Stimulated activated effector memory CD8-positive, alpha-beta T cell treated with anti-CD3 and anti-CD28 coated beads, Interleukin-12 subunit alpha, Interleukin-12 subunit beta, amount 100 ng/mL, for 72 hours (primary cell): ENCODE data around the gene GOLGA5.
A peak's percentile ranks its signal among the peaks of the same experiment; 100 is the strongest.
"Not testable (repeated sequence)": the region's sequence is repeated elsewhere in the genome, so short reads cannot be mapped to it uniquely, and the experiment has no call there.

ENCODE experiments used
- ATAC-seq: fragments of 150-1000 bp; cut with Tn5 transposase; 2 replicates; pipeline ENCODE4 v1.10.0; 2021
- DNase-seq, 2 donors: peaks; one replicate each; pipeline ENCODE4 v3.0.0; 2021 to 2022; ENCODE audit warnings: low spot score in 2 of 2
- H3K27ac Mint-ChIP-seq: one replicate; pipeline ENCODE4 v1.8.0; 2022; ENCODE audit warnings: mild to moderate bottlenecking, mixed read lengths
- H3K36me3 Mint-ChIP-seq: one replicate; pipeline ENCODE4 v1.8.0; 2022; ENCODE audit warnings: mild to moderate bottlenecking, mixed read lengths
- H3K4me1 Mint-ChIP-seq: one replicate; pipeline ENCODE4 v1.8.0; 2022; ENCODE audit warnings: mixed read lengths
- H3K4me3 Mint-ChIP-seq: one replicate; pipeline ENCODE4 v1.8.0; 2022; ENCODE audit warnings: mild to moderate bottlenecking, mixed read lengths
- H3K9me3 Mint-ChIP-seq: one replicate; pipeline ENCODE4 v1.8.0; 2022; ENCODE audit warnings: mixed read lengths

Gene GOLGA5

GRCh38 chr14:92763666-92764631 lies 30.2 kb upstream of the GOLGA5 start:
- not testable (repeated sequence) for H3K27ac Mint-ChIP-seq, H3K36me3 Mint-ChIP-seq, H3K4me3 Mint-ChIP-seq, ATAC-seq, DNase-seq, H3K9me3 Mint-ChIP-seq
- peaks cover 34% of the 10 kb centered on the region for H3K4me1 Mint-ChIP-seq

- not testable (repeated sequence) for H3K4me3 Mint-ChIP-seq, H3K9me3 Mint-ChIP-seq, H3K36me3 Mint-ChIP-seq
- peak; percentile 26 to 70 for DNase-seq
- Mint-ChIP-seq H3K27ac (peak overlapping the region; percentile 39), H3K4me1 (peaks cover 16% of the 10 kb centered on the region)
- ATAC-seq: peak; percentile 97
Measured at GRCh38 chr14:92768236-92768635, 25.9 kb upstream of the GOLGA5 start.

DNA sequence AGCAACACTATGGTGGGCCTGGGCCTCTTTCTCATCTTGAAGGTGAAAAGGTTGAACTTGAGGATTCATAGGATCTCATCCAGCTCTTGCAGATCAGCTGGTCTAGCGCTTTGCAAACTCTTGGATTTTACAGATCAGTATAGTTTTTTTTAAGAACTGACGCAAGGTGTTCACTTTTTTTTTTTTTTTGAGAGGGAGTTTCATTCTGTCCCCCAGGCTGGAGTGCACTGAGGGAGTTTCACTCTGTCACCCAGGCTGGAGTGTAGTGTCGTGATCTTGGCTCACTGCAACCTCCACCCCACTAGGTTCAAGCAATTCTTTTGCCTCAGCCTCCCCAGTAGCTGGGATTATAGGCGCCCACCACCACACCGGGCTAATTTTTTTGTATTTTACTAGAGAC lies 25.3 kb upstream of the GOLGA5 start:
- DNase-seq (no peak), ATAC-seq (no peak)
- H3K4me1 Mint-ChIP-seq: peaks cover 16% of the 10 kb centered on the region
- no peaks in the 10 kb centered on the region for H3K36me3 Mint-ChIP-seq
- H3K27ac Mint-ChIP-seq: peak overlapping the region; percentile 39
- no peak overlapping the region for H3K4me3 Mint-ChIP-seq
- no peaks in the 10 kb centered on the region for H3K9me3 Mint-ChIP-seq

GRCh38 chr14:92770484-92770883 lies 23.6 kb upstream of the GOLGA5 start:
- H3K4me1 Mint-ChIP-seq: peaks cover 23% of the 10 kb centered on the region
- no peak overlapping the region for H3K4me3 Mint-ChIP-seq
- peak; percentile 55 for ATAC-seq
- no peaks in the 10 kb centered on the region for H3K36me3 Mint-ChIP-seq
- DNase-seq: no peak
- no peaks in the 10 kb centered on the region for H3K9me3 Mint-ChIP-seq
- peak overlapping the region; percentile 37 for H3K27ac Mint-ChIP-seq

GRCh38 chr14:92774572-92774971 lies 19.5 kb upstream of the GOLGA5 start:
- no peaks in the 10 kb centered on the region for H3K36me3 Mint-ChIP-seq
- ATAC-seq: no peak
- DNase-seq: no peak
- H3K4me3 Mint-ChIP-seq: no peak overlapping the region
- H3K27ac Mint-ChIP-seq: no peak overlapping the region
- H3K4me1 Mint-ChIP-seq: peaks cover 8% of the 10 kb centered on the region
- no peaks in the 10 kb centered on the region for H3K9me3 Mint-ChIP-seq

DNA sequence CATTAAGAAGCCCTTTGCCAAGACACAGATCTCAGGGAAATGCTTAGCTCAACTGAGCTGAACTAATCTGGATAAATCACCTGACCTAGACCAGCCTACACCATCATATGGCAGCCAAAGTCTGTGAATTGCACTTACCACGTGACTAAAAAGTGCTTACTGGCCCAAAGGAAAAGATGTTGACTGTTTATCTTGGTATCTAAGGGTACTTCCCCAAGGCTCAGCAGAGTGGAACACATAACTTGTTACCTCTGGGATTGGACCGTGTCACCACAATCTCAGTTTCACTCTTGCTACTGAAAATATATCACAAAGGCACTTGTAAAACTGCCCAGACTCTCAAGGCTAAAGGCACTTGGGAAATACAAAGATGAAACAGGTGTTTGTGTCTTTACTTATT lies 18.8 kb upstream of the GOLGA5 start:
- DNase-seq: peak in 1 of 2 donors; percentile 58

GRCh38 chr14:92778868-92779565 lies 15.1 kb upstream of the GOLGA5 start:
- H3K4me3 Mint-ChIP-seq, H3K36me3 Mint-ChIP-seq, ATAC-seq, H3K4me1 Mint-ChIP-seq, H3K27ac Mint-ChIP-seq, DNase-seq, H3K9me3 Mint-ChIP-seq: not testable (repeated sequence)

More for the DNA sequence above, 18.8 kb upstream of the GOLGA5 start:
- not testable (repeated sequence) for H3K4me1 Mint-ChIP-seq, H3K27ac Mint-ChIP-seq, H3K36me3 Mint-ChIP-seq, H3K9me3 Mint-ChIP-seq, H3K4me3 Mint-ChIP-seq
- peak; percentile 97 for ATAC-seq

DNA sequence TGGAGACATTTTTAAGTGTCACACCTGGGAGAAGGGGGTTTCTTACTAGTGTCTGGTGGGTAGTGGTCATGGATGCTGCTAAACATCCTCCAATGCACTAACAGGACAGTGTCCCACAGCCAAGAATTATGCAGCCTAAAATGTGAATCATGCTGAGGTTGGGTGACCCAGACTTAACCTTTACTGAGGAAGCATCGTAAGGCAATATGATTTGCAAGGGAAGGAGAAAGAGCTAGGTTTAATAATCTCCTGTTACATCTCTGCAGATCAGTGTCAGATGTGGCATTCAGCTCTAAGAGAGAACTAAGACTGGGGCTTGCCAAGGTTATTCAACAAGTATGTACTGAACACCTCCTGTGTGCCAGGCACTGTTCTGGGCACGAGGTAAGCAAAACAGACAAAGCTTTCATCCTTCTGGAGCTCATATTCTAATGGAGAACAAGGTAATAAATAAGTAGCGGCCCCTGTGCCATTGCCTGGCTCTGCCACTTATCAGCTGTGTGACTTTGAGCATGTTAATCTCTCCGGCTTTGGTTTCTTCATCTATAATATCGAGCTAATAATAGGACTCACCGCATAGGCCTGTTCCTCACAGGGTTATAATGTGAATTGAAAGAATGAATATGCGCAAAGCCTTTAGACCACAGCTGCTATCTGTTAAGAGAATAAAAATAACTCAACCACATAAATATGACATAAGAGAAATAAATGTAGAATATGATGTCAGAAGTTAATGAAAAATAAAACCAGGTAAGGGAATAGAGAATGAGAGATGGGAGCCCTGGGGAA lies 13.5 kb upstream of the GOLGA5 start:
- no peak overlapping the region for H3K27ac Mint-ChIP-seq
- H3K4me1 Mint-ChIP-seq: peaks cover under 1% of the 10 kb centered on the region
- peak; percentile 79 for ATAC-seq

GRCh38 chr14:92781350-92781749 lies 12.8 kb upstream of the GOLGA5 start:
- DNase-seq (no peak), ATAC-seq (no peak)
- H3K4me1 Mint-ChIP-seq: peaks cover 4% of the 10 kb centered on the region
- no peaks in the 10 kb centered on the region for H3K36me3 Mint-ChIP-seq
- H3K9me3 Mint-ChIP-seq: no peaks in the 10 kb centered on the region
- H3K4me3 Mint-ChIP-seq: no peak overlapping the region
- H3K27ac Mint-ChIP-seq: no peak overlapping the region

More for the DNA sequence above, 13.5 kb upstream of the GOLGA5 start:
- Mint-ChIP-seq H3K36me3 (no peaks in the 10 kb centered on the region), H3K9me3 (no peaks in the 10 kb centered on the region), H3K4me3 (no peak overlapping the region)
- DNase-seq: no peak

GRCh38 chr14:92783813-92784431 lies 10.2 kb upstream of the GOLGA5 start:
- ATAC-seq (peak; percentile 76), DNase-seq (no peak)
- H3K9me3 Mint-ChIP-seq: no peaks in the 10 kb centered on the region
- H3K36me3 Mint-ChIP-seq: no peaks in the 10 kb centered on the region
- H3K4me3 Mint-ChIP-seq: no peak overlapping the region
- peaks cover 6% of the 10 kb centered on the region for H3K4me1 Mint-ChIP-seq
- no peak overlapping the region for H3K27ac Mint-ChIP-seq

DNA sequence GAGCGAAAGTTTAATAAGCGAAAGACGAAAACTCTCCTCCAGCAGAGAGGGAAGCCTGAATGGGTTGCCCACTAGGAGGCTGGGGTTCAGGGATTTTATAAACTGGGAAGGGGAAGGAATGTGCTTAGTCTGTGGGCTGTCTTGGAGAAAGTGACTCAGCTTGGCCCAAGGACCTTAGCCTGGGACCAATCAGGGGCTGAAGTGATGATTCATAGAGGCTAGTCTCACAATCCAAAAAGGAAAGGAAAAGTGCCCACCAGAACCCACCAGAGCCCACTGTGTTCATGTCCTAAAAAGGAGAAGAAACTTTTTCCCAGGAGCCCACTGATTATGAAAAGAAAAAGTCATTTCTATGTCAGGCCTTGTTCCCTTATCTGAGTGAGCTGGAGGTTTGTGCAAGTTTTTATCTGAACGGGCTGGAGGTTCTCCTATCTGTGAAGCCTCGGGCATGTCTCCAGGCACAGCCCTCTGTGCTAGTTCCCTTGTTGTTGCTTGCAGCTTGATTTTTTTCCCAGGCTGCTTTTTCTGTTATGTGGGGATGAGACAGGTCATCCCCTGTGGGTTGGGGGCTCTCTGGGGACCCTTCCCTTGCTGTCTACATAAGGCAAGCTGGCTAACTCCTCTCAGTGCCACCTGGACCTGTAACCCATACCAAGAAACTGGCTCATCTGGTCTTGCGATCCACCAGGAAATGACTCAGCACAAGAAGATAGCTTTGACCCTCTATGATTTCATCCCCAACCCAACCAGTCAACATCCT lies 8.3 kb upstream of the GOLGA5 start:
- peaks cover 6% of the 10 kb centered on the region for H3K4me1 Mint-ChIP-seq
- no peak for DNase-seq
- no peak overlapping the region for H3K4me3 Mint-ChIP-seq
- peaks cover 14% of the 10 kb centered on the region for H3K9me3 Mint-ChIP-seq
- H3K27ac Mint-ChIP-seq: no peak overlapping the region
- peak; percentile 45 for ATAC-seq
- no peaks in the 10 kb centered on the region for H3K36me3 Mint-ChIP-seq

- peaks cover 6% of the 10 kb centered on the region for H3K4me1 Mint-ChIP-seq
- H3K9me3 Mint-ChIP-seq: peaks cover 15% of the 10 kb centered on the region
- H3K4me3 Mint-ChIP-seq: no peak overlapping the region
- no peak overlapping the region for H3K27ac Mint-ChIP-seq
- DNase-seq: no peak
- H3K36me3 Mint-ChIP-seq: no peaks in the 10 kb centered on the region
- no peak for ATAC-seq
Measured at GRCh38 chr14:92786427-92786756, 7.7 kb upstream of the GOLGA5 start.

GRCh38 chr14:92787554-92787953 lies 6.6 kb upstream of the GOLGA5 start:
- H3K9me3 Mint-ChIP-seq: peaks cover 15% of the 10 kb centered on the region
- H3K4me1 Mint-ChIP-seq: peaks cover 6% of the 10 kb centered on the region
- ATAC-seq: no peak
- H3K36me3 Mint-ChIP-seq: no peaks in the 10 kb centered on the region
- DNase-seq: no peak
- H3K27ac Mint-ChIP-seq: no peak overlapping the region
- no peak overlapping the region for H3K4me3 Mint-ChIP-seq

GRCh38 chr14:92789457-92790089 lies 4.5 kb upstream of the GOLGA5 start:
- no peak for ATAC-seq
- no peak overlapping the region for H3K4me3 Mint-ChIP-seq
- peaks cover 11% of the 10 kb centered on the region for H3K36me3 Mint-ChIP-seq
- H3K9me3 Mint-ChIP-seq: peaks cover 18% of the 10 kb centered on the region
- H3K4me1 Mint-ChIP-seq: peaks cover 13% of the 10 kb centered on the region
- DNase-seq: no peak
- H3K27ac Mint-ChIP-seq: no peak overlapping the region
